GM18502 (cell line): ENCODE data around the gene NAALADL2.
"Not testable (repeated sequence)": the region's sequence is repeated elsewhere in the genome, so short reads cannot be mapped to it uniquely, and the experiment has no call there.

Experiments
- ATAC-seq: cut with Tn5 transposase; IDR thresholded peaks from one replicate; pipeline ENCODE4 v1.9.1; 2021; ENCODE audit warnings: mild to moderate bottlenecking; ENCODE audit not compliant: unreplicated experiment, poor library complexity

The NAALADL2 gene

DNA sequence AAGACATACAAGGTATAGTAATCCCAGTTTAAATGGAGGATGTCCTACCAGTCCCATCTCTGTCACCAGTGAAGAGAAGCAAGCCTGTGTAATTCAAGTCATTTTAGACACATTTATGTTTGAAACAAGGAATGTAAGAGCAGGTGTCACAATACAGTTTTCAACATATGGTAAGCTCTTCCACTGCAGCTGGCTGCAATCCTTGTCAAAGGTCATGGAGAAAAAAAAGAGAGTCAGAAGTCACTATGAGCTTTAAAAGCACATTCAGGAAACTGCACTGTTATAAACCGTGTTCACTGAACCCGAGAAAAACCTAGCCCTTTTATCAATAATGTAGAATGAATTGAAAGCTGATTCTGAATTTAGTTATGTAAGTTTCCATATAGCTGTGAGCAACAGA, 206.4 kb downstream of the NAALADL2 start:
- ATAC-seq, result no peak

DNA sequence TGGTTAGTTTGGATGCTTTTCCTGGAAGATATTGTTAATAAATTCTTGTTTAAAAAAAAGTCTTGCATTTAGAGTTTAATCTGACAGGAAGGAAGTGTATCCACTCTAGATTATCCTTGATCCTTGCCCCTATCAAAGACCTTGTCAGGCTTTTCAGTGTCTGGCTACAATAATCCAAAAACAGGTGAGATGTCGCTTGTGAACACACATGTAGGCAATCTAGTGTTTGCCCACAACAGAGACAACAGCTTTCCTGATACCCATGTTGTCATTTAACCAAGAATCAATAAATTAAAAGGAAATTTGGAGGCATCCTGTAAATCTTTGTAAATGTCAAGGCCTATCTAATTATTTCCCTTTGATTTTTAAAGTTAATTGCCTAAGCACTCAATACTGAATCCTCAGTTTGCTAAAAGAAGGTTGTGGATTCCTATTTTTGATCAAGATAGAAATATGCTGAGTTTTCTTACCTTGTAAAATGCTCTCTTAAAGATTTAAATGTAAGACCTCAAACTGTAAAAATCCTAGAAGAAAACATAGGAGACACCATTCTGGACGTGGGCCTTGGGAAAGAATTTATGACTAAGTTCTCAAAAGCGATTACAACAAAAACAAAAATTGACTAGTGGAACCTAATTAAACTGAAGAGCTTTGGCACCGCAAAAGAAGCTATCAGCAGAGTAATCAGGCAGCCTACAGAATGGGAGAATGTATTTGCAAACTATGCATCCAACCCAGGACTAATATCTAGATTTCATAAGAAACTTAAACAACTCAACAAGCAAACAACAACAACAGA, 207.7 kb downstream of the NAALADL2 start:
- ATAC-seq, result no peak

DNA sequence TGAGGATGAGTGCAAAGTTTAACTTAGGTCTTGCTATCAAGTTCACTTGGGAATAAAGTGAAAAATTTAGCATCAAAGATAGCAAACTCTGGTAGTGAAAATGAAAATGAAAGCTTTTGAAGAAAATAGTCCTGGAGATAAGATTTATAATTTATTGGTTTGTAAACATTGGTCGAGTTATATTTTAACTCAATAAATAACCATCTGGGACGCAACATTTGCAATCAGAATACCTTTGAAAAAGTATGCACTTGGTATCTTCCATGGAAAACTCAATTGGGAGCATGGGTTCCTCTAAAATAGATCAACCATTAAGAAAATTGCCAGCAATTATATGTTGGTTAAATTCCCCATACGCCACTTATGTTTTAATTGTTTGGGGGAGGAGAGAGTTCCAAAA, 209.5 kb downstream of the NAALADL2 start:
- no peak for ATAC-seq

DNA sequence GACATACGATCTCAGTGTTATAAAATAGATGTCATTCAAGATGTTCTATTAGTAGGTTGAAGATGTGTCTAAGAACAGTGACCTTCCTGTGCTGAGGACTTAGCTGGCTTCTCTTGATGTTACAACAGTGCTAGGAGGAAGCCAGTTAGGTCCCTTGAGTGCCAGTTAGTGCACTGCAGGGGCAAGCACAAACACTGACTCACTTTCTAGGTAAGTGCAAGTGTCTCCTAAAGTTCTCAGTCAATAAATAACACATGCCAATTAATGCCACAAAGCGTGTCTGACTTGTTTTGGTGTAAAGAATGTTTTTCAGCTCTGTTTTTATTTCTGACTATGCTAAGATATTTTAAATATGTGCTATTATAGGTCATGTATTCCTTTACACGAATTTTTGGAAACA, 211.8 kb downstream of the NAALADL2 start:
- ATAC-seq, result no peak

DNA sequence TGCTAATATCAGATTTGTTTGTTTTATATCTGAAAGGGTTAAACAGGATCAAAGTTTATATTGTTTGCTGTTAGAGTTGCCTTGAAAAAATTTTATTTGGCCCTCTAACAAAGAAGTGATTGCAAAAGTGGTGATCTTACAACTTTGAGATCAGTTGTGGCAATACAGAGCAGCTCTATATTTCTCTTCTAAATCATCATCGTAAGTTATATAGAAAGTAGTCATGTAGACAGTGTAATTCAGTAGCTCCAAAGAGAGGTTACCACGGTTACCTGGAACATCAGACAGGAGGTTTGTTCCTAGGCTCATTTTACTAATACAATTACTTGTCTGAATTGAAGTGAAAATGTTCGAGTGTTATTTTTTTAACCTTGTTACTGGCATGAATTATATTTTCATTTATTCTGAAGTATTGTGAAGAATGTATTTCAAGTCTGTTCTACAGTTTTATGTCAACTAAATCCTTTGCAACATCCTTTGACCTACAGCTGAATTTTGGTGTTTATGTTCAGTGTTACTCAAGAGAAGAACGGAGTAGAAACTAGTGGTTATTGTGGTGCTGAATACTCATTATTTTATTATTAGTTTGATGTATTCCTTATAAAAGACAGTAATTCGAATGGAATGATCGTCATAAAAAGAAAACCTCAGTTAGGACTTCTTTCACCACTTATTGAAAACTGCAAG, 214.2 kb downstream of the NAALADL2 start:
- no peak for ATAC-seq

DNA sequence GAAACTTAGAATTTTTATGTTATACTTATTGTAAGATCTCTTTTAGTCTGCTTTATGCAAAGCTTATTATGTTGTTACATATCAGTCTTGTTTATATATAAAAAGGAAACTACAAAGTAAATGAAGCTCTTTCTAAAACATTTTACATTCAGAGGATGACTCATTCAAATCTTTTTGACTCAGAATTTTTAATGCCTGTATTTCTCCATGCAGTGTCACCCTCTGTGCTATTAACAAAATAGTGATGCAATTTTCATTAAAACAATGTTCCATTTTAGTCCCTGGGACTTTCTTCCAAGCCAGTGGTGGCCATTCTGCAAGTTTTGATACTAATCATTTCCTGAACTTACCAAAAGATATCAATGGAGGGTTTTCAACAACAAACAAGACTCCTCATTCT, 216.1 kb downstream of the NAALADL2 start:
- ATAC-seq, result no peak

DNA sequence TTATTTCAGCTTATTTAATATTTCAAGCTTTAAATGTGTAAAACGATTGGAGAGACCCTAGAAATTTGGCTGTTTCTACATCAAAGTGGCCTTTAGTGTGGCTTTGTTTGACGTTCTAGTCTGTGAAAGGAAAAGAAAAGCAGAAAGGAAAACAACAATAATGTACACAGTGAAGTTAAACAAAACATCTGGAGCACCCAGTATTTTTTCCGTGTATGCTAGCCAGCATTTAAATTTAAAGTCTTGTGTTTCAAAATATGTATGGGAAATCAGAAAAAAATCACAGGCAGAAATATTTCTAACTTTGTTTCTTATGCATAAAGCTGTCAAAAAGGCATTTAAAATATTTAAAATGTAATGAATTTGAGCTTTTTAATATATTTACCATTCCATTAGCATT, 218.1 kb downstream of the NAALADL2 start:
- no peak for ATAC-seq

DNA sequence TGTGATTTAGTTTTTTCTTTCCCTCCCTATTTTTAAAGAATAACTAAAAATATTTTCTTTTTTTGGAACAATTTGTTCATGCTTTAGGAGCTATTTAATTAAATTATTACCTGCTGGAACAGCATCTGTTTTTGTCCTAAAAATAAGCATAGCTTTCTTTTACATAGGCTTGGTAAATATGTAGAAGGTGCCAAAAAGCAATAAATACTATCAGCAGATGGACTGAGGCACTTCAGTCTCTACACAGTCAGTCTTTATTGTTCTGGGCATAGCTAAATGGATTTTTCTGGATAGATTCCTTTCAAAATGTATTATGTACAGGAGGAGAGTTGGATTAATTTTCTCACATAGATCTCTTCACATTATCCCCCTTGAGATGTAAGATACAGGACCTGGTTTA, 223.5 kb downstream of the NAALADL2 start:
- no peak for ATAC-seq

DNA sequence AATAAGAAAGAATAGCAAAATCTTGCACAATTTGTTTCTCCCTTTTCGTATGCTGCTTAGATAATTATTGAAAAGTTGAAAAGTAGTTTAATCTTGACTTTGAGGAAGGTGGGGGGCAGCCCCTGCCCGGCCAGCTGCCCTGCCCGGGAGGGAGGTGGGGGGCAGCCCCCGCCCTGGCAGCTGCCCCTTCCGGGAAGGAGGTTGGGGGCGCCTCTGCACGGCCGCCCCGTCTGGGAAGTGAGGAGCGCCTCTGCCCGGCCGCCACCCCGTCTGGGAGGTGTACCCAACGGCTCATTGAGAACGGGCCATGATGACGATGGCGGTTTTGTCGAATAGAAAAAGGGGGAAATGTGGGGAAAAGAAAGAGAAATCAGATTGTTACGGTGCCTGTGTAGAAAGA, 228.0 kb downstream of the NAALADL2 start:
- not testable (repeated sequence) for ATAC-seq

DNA sequence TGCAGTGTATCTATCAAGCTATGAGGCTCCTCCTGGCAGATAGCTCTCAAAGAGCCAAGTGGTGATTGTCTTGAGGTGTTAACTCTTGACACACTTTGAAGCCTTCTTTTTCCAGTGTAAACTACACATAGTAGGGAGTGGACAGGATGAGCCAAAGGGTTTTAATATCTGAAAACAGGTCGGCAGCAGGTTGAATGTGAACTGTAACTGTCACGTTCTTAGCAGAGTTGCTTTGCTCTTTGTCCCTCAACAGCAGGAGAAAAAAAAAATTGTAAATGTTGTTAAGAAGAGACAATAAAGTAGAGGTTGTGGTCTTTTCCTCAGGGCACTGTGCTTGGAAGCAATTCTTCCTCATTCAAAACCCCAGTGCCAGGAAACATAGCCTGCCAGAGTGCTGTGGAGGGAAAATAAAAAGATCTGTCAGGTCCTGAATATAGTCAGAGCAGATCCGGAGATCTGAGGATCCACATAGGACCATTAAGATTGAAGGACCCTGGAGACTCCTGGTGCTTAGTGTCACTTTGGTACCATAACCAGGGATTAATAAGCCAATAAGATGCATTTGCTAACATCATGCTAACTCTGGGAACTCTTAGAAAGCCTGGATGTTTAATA, 229.7 kb downstream of the NAALADL2 start:
- no peak for ATAC-seq

DNA sequence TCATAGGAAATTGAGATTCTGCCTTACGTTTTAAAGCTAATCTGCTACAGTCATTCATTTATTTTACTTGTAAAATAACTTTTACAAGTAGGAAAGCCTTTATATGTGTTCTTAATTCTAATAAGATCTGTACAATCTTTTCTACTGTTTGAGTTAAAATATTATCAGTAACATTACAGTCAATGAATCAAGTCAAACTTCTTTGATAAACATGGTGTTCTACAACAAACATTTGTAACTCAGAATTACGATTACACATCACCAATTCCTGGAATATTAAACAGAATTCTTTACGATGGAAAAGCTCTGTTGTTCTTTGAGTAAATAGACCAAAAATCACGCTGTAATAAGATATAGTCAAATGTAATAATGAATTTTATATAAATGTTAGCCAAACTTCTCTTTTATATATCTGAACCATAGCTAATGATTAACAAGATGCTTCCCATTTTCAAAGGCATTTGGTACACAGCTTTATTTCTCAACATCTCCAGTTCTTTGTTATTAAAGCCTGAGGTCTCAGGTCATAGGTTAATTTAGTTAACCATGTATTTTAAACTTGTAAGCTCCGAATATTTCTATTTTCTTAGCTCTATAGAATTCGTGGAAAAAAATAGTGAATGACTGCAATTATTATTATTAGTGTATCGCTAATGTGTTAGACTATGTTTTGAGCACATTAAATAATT, 232.4 kb downstream of the NAALADL2 start:
- no peak for ATAC-seq

DNA sequence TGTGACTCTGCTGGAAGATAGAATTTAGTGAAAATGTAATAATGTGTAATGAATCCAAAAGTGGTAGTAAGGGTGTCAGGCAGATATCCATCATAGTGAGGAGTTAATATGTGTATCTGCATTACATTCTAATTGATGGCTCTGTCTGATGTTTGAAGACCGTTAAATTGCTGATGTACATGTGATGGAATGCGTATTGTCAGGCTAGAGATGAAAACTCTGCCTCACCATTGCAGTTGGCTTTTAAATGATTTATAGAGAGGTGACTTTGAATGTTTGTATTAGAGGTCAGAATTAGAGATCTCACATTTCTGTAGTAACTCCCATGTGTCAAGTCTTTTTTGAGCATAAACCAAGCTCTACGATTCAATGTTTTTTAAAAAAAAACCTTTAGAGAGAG, 234.6 kb downstream of the NAALADL2 start:
- no peak for ATAC-seq

DNA sequence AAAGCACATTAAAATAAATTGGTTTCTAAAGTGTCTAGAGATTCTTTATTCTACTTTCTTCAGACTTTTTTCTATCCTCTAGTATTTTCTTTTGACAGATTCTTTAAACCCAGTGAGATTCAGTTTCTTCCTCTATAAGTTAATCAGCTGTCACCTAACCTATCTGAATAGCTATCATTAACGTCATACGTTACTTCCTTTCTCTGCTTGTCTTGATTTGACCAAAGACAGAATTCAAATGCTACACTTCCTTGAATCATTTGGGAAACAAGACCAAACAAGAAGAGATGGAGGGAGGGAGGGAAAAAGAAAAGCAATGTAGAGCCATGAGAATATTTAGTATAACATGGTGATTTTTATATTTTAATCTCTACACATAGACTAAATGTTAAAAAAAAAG, 235.2 kb downstream of the NAALADL2 start:
- no peak for ATAC-seq

DNA sequence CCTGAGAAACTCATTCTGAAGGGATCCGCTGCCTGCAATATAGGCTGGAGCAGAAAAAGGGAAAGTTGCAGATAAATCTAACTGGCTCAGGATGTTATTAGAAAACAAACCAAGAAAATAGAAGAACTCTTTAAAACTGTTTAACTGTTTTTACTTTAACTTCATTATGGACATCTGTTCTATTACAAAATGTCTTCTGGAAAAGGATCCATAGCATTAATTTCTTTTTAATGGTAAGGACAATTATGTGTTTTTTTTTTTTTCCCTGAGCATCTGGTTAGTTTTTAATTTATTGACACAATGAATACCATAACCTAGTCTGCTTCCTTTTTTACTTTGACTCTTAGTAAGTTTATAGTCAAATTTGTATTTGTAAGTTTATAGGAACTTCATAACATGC, 239.5 kb downstream of the NAALADL2 start:
- ATAC-seq, result no peak

DNA sequence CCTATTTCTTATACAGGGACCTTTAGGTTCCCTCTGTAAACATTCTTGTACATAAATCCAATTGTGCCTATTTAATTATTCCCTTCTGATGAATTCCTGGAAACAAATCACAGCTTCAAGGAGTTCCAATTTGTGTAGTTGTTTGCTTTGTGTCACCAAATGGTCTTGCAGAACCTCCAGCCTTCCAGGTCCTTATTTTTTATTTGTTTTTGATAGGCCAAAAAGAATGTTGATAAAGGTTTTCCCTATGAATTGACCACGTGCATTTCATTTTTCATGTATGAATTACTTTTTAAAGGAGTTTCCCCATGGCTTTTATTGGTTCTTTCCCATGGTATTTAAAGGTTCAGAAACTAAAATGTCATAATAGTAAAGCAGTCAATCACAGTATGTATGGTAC, 243.0 kb downstream of the NAALADL2 start:
- ATAC-seq, result no peak

DNA sequence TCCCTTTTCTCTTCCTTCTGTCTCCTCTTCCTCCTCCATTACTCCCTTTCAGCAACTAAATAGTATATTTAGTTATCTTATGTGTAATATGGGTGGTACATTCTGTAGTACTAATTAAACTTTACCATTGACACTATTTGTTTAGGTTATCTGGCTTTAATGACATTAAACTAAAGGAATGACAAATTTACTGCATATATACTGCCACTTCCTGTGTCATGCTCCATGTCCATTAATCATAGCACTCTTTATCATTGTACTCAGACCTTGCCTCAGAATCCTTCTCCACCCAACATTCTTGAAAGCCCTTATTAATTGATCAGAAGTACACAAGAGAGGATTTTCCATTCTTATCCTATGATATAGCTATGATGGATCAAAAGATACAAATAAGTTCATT, 244.2 kb downstream of the NAALADL2 start:
- no peak for ATAC-seq

DNA sequence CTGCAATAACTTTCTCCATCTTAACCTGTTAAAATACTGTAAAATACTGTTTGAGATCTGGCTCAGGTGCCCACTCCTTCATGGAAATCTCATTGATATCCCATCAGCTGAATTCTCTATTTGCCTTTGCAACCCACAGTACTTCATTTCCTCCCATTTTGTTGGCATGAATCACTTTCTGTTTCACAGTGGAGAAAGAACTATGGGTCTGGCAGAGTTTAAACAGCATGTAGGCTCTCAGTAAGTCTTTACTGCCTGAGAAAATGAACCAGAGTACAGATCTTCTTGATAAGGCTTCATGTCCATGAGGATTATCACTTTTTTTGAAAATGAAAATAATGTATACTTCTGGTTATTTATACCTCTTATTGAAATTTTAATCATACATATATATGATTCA, 245.9 kb downstream of the NAALADL2 start:
- no peak for ATAC-seq

DNA sequence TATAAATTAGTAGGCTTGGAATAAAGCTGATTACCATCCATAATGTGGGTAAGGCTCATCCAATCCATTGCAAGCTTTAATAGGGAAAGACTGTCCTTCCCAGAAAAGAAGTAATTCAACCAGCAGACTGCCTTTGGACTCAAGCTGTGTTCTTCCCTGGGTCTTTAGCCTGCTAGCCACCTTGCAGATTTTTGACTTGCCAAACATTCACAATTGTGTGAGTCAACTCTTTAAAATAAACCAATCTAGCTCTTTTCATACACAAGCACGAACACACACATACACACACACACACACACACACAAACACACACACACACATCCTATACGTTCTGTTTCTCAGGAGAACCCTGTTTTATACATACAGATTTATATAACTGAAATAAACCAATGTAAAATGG, 248.1 kb downstream of the NAALADL2 start:
- no peak for ATAC-seq

DNA sequence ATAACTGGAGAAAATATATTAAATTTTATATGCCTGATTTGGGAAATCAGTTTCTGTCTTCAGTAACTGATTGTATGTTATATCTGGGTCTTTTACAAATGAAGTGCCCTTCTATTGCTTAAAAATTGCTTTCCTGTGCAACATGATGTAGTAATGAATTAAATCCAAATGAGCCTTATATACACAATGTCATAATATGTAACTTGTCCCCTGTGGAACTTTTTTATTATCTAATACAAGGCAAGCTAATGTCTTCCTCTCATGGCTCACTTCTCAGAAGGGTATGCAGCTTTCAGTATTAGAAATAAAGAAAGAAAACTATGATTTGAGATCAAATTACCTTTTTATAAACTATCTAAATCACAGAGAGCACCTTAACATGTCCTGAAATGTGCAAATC, 248.9 kb downstream of the NAALADL2 start:
- no peak for ATAC-seq

DNA sequence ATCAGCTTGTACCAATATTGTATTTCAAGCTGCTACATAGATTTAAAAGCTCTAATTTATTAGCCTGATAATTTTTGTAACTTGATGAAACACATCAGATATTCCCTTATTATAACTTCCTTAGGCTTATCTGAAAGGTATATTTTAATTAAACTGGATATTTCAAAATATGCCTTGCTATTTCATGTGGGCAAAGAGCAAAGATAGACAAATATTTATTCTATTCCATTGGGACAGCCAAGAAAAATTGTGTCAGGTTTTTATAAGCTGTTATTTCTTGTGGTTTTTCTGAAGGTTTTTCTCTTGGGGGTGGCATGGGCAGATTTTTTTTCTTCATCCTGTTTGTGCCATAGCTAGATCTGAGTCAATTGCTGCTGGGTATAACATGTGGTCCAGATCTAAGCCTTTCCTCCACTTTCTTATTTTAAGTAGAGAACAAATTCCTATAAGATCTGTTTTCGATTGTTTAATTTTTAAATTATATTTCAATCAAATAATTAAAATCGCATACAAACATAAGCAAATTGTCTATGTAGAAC, 249.5 kb downstream of the NAALADL2 start:
- no peak for ATAC-seq

DNA sequence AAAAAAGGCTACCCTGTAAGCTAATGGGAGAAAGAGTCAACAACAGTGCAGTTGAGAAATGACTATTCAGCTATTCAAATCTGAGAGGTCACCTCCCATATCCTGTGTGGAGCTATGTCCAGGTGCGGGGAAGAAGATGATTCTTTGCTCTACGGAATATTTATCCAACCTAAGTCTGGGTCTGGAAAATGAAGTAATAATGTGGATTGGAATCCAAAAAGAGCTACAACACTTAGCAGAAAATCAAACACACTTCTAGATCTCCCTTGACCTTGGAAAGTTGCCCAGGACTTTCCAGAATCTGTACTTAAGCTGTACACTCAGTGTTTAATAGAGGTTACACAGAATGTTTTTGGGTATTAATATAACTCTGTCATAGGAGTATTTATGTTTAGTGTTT, 251.9 kb downstream of the NAALADL2 start:
- no peak for ATAC-seq
